K562 (cell line): ENCODE results near the gene GALNT5. TPM values are rescaled to one million over a fixed set of nuclear protein-coding genes. Genes with fewer than 3 reads are reported as not detected.
A peak's percentile ranks its signal among the peaks of the same experiment; 100 is the strongest.

Experiments
- CAMTA2 ChIP-seq: fragments of 250-450 bp; sonication (Bioruptor Pico); conservative IDR thresholded peaks from 2 replicates; pipeline ENCODE4 v1.5.1; 2022
- CBFB ChIP-seq: sonication (generic); formaldehyde crosslinking; IDR thresholded peaks from 2 replicates; pipeline ENCODE4 v1.4.0; 2020; ENCODE audit warnings: mild to moderate bottlenecking, missing genetic modification reagents
- CBX8 ChIP-seq: fragments of 200-600 bp; sonication (generic); IDR thresholded peaks from 2 replicates; pipeline ENCODE4 v1.6.1; 2012; ENCODE audit warnings: borderline replicate concordance, mixed run types, low read depth, mild to moderate bottlenecking, moderate library complexity, mixed read lengths, low read length, control low read depth, inconsistent platforms; ENCODE audit not compliant: poor library complexity, severe bottlenecking; ENCODE audit errors: extremely low read depth
- CC2D1A ChIP-seq: fragments of 450-650 bp; IDR thresholded peaks from 2 replicates; pipeline ENCODE4 v1.6.1; 2017; ENCODE audit warnings: mild to moderate bottlenecking
- CREB3L1 ChIP-seq: fragments of 450-650 bp; IDR thresholded peaks from 2 replicates; pipeline ENCODE4 v1.6.1; 2014; ENCODE audit warnings: low read depth, mild to moderate bottlenecking, moderate library complexity, borderline replicate concordance
- DNMT1 ChIP-seq: fragments of 450-650 bp; IDR thresholded peaks from 2 replicates; pipeline ENCODE4 v1.6.1; 2016; ENCODE audit warnings: antibody characterized with exemption, mild to moderate bottlenecking
- ETS1 ChIP-seq: conservative IDR thresholded peaks from 2 replicates; pipeline ENCODE4 v1.6.1; 2011; ENCODE audit warnings: low read depth, mild to moderate bottlenecking, low read length; ENCODE audit not compliant: control insufficient read depth
- EZH2 ChIP-seq: IDR thresholded peaks from 2 replicates; pipeline ENCODE4 v1.6.1; 2012; ENCODE audit warnings: low read depth, mild to moderate bottlenecking, inconsistent platforms, low read length, borderline replicate concordance
- GABPB1 ChIP-seq: sonication (generic); formaldehyde crosslinking; IDR thresholded peaks from 2 replicates; pipeline ENCODE4 v1.8.0; 2022; ENCODE audit warnings: mild to moderate bottlenecking, missing genetic modification reagents
- GTF2F1 ChIP-seq: IDR thresholded peaks from 2 replicates; pipeline ENCODE4 v1.6.1; 2011; ENCODE audit warnings: low read depth, low read length, improper control_type of control experiment
- ID3 ChIP-seq, 2 experiments: fragments of 250-450 bp in 1 of 2; fragments of 450-650 bp in 1 of 2; sonication (Bioruptor Pico) in 1 of 2; IDR thresholded peaks; 2 replicates each; pipeline versions ENCODE4 v1.6.1 to v1.8.0; 2016 to 2021; ENCODE audit warnings: mild to moderate bottlenecking in 2 of 2, moderate library complexity in 2 of 2, missing compliant biosample characterization in 1 of 2, missing genetic modification characterization in 1 of 2
- MAFF ChIP-seq: IDR thresholded peaks from 2 replicates; pipeline ENCODE4 v1.6.1; 2012; ENCODE audit warnings: low read length, improper control_type of control experiment
- POLR2G ChIP-seq: fragments of 200-400 bp; formaldehyde crosslinking; IDR thresholded peaks from 2 replicates; pipeline ENCODE4 v1.6.1; 2017; ENCODE audit warnings: low read depth, mild to moderate bottlenecking, antibody characterized with exemption, low read length, moderate library complexity
- POLR3A ChIP-seq: IDR thresholded peaks from 2 replicates; pipeline ENCODE4 v1.6.1; 2011; ENCODE audit warnings: borderline replicate concordance, mild to moderate bottlenecking, moderate library complexity; ENCODE audit not compliant: insufficient read length, insufficient read depth; ENCODE audit errors: extremely low read depth
- RBM25 ChIP-seq: fragments of 200-400 bp; formaldehyde crosslinking; IDR thresholded peaks from 2 replicates; pipeline ENCODE4 v1.6.1; 2018; ENCODE audit warnings: low read length, low read depth, moderate library complexity; ENCODE audit not compliant: severe bottlenecking
- SMARCB1 ChIP-seq: IDR thresholded peaks from 2 replicates; pipeline ENCODE4 v1.6.1; 2011; ENCODE audit warnings: improper control_type of control experiment, low read depth; ENCODE audit not compliant: insufficient read length
- SP1 ChIP-seq: sonication (generic); formaldehyde crosslinking; IDR thresholded peaks from 2 replicates; pipeline ENCODE4 v1.8.1; 2022; ENCODE audit warnings: mild to moderate bottlenecking, missing genetic modification reagents
- SRF ChIP-seq, 2 experiments: fragments of 250-450, 450-650 bp in 1 of 2; sonication (Bioruptor Pico) in 1 of 2; sonication (generic) in 1 of 2; formaldehyde crosslinking; IDR thresholded peaks; 2 replicates each; pipeline versions ENCODE4 v1.5.0 to v1.5.1; 2020 to 2022; ENCODE audit warnings: mild to moderate bottlenecking in 1 of 2, missing genetic modification reagents in 1 of 2
- SRSF7 ChIP-seq: fragments of 200-400 bp; formaldehyde crosslinking; optimal IDR thresholded peaks from 2 replicates; pipeline ENCODE3; 2017; ENCODE audit warnings: mild to moderate bottlenecking, low read depth, low read length
- TBP ChIP-seq: optimal IDR thresholded peaks from 2 replicates; pipeline ENCODE3; 2011; ENCODE audit warnings: low read depth, low read length, improper control_type of control experiment
- THAP7 ChIP-seq: fragments of 250-450 bp; sonication (Bioruptor Pico); IDR thresholded peaks from 2 replicates; pipeline ENCODE4 v1.5.0; 2021
- ZC3H4 ChIP-seq: sonication (generic); formaldehyde crosslinking; IDR thresholded peaks from 2 replicates; pipeline ENCODE4 v1.9.0; 2021; ENCODE audit warnings: missing genetic modification reagents, borderline replicate concordance
- ZKSCAN1 ChIP-seq: fragments of 150-350 bp; IDR thresholded peaks from 2 replicates; pipeline ENCODE4 v1.6.1; 2016; ENCODE audit warnings: low read depth, low read length
- ZNF212 ChIP-seq: fragments of 450-650 bp; formaldehyde crosslinking; IDR thresholded peaks from 2 replicates; pipeline ENCODE4 v1.4.0; 2020; ENCODE audit warnings: mild to moderate bottlenecking
- ZNF444 ChIP-seq: fragments of 250-450 bp; sonication (Bioruptor Pico); IDR thresholded peaks from 2 replicates; pipeline ENCODE4 v1.4.0; 2020; ENCODE audit warnings: mild to moderate bottlenecking, moderate library complexity
- ZNF780A ChIP-seq: fragments of 250-450 bp; sonication (Bioruptor Pico); IDR thresholded peaks from 2 replicates; pipeline ENCODE4 v1.5.0; 2021; ENCODE audit warnings: mild to moderate bottlenecking
- polyA plus RNA-seq, 8 experiments: library from polyadenylated mRNA; depleted of rRNA in 4 of 8; stranded (reverse) in 5 of 8; unstranded in 3 of 8; fragments of >200 nt; fragmentation: Nextera tagmentation in 2 of 8; fragmentation: Illumina TruSeq in 1 of 8; extraction: Ambion mirVana in 2 of 8; extraction: Trizol in 1 of 8; gene quantifications; 2 replicates each; pipeline versions ENCODE4 v1.2.1 to v1.2.3, GENCODE V29; 2011 to 2014; ENCODE audit warnings: inconsistent platforms in 1 of 8, missing spikeins in 1 of 8
- total RNA-seq, 7 experiments: library from RNA; depleted of rRNA in 6 of 7; stranded (reverse); fragments of >200 nt in 6 of 7; fragmentation: Illumina TruSeq in 2 of 7; extraction: Trizol in 2 of 7; gene quantifications; 2 replicates each; pipeline versions ENCODE4 v1.2.1 to v1.2.3, GENCODE V29; 2011 to 2021; ENCODE audit warnings: low replicate concordance in 1 of 7

Gene GALNT5
- total and polyA plus RNA-seq, 9 of the 15 experiments (the other 6 are each of a cell fraction or from before 2014, with no cell fraction given) = 21.6 to 73.0 (median 54.7) TPM

GRCh38 chr2:157221394-157221988, 36.0 kb upstream of the GALNT5 start (continued):
- TF ChIP-seq CBX8 = no peak
- no peak for TF ChIP-seq ID3 (CRISPR knock-in tag; IDR thresholded peaks at IDR 0.05)
- peak; percentile 96 for TF ChIP-seq ID3 (tag; IDR thresholded peaks at IDR 0.05)
- TF ChIP-seq THAP7 (CRISPR knock-in tag) = no peak
- no peak for TF ChIP-seq ETS1
- TF ChIP-seq RBM25 = no peak
- TF ChIP-seq ZKSCAN1 = 0 out of 2 replicates have a peak, but pooled peaks have one; percentile 34
- TF ChIP-seq SRF (CRISPR knock-in tag; IDR thresholded peaks at IDR 0.05) = no peak
- peak; percentile 42; the same call in 1 of the 2 replicates for TF ChIP-seq CREB3L1
- peak; percentile 71; the same call in 1 of the 2 replicates for TF ChIP-seq CBFB (CRISPR knock-in tag)
- no peak for TF ChIP-seq EZH2
- no peak for TF ChIP-seq POLR2G
- TF ChIP-seq ZNF444 = no peak
- no peak for TF ChIP-seq GTF2F1
- TF ChIP-seq CC2D1A = peak; percentile 97
- TF ChIP-seq CAMTA2 (CRISPR knock-in tag) = no peak
- TF ChIP-seq SMARCB1 = peak; percentile 44
- TF ChIP-seq ZNF212 (CRISPR knock-in tag) = no peak
- peak; percentile 47; the same call in 1 of the 2 replicates for TF ChIP-seq SP1 (CRISPR knock-in tag)
- no peak for TF ChIP-seq MAFF
- TF ChIP-seq DNMT1 = no peak
- TF ChIP-seq TBP = peak; percentile 55
- TF ChIP-seq GABPB1 (CRISPR knock-in tag) = 0 out of 2 replicates have a peak, but pooled peaks have one; percentile 52
- no peak for TF ChIP-seq POLR3A
- TF ChIP-seq SRSF7 = no peak
- TF ChIP-seq ZNF780A (CRISPR knock-in tag) = no peak
- no peak for TF ChIP-seq ZC3H4 (CRISPR knock-in tag)
